CD4-positive, alpha-beta T cell treated with Interleukin-1 beta for 1 hour (primary cell): ENCODE measurements around the gene FOXP2.

Experiments
- DNase-seq, 2 donors: peaks; one replicate each; pipeline ENCODE4 v3.0.0-alpha.2; 2020 to 2022

FOXP2 gene

GRCh38 chr7:114740941-114741340, 326.3 kb downstream of the FOXP2 start:
- no peak for DNase-seq

- no peak for DNase-seq
Measured at GRCh38 chr7:114741911-114742310, 327.3 kb downstream of the FOXP2 start.
